K562 (cell line): ENCODE measurements around the gene ZNF235.

ENCODE experiments used
- GATAD2B ChIP-seq: fragments of 450-650 bp; IDR thresholded peaks from 2 replicates; pipeline ENCODE4 v1.6.1; 2017; ENCODE audit warnings: mild to moderate bottlenecking, borderline replicate concordance
- KHSRP ChIP-seq: fragments of 450-650 bp; IDR thresholded peaks from 2 replicates; pipeline ENCODE4 v1.6.1; 2017
- POLR2A ChIP-seq: fragments of 450-650 bp; conservative IDR thresholded peaks from 2 replicates; pipeline ENCODE4 v1.6.1; 2016
- RAD21 ChIP-seq, 2 experiments: fragments of 250-450 bp in 1 of 2; fragments of 450-650 bp in 1 of 2; sonication (Bioruptor Pico) in 1 of 2; formaldehyde crosslinking in 1 of 2; IDR thresholded peaks in 1 of 2; conservative IDR thresholded peaks in 1 of 2; 2 replicates each; pipeline versions ENCODE4 v1.4.0 to v1.8.0; 2020 to 2022; ENCODE audit warnings: mild to moderate bottlenecking in 2 of 2, moderate library complexity in 1 of 2
- U2AF1 ChIP-seq: fragments of 200-400 bp; formaldehyde crosslinking; optimal IDR thresholded peaks from 2 replicates; pipeline ENCODE3; 2017; ENCODE audit warnings: mild to moderate bottlenecking, low read depth, low read length, moderate library complexity

DNA sequence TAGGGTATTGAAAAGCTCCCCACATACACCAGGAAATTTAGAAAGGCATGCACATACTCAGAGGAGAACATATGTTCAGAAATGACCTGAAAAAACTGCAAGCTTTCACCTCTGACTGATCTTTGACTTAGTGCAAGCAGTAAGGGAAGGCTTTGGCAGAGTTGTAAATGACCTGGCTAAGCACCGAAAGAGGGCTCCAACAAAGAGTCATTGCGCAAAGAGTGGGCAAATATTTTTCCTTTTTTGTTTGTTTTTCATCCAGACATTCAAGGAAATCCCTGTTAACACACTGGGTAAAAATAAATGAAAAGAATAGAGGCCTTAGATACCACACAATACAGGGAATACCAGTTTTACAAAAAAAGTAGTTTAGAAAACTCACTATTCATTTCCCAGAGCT lies 50.3 kb downstream of the ZNF235 start:
- TF ChIP-seq U2AF1 (no peak), POLR2A (no peak), RAD21 (CRISPR knock-in tag; conservative IDR thresholded peaks at IDR 0.05 in 1 of 2, IDR thresholded peaks at IDR 0.05 in 1 of 2) (no peak), KHSRP (no peak), GATAD2B (no peak)
